ENCODE measurements around the gene PTPRM.
"Not testable (repeated sequence)": the region's sequence is repeated elsewhere in the genome, so short reads cannot be mapped to it uniquely, and the experiment has no call there.

Gene PTPRM

DNA sequence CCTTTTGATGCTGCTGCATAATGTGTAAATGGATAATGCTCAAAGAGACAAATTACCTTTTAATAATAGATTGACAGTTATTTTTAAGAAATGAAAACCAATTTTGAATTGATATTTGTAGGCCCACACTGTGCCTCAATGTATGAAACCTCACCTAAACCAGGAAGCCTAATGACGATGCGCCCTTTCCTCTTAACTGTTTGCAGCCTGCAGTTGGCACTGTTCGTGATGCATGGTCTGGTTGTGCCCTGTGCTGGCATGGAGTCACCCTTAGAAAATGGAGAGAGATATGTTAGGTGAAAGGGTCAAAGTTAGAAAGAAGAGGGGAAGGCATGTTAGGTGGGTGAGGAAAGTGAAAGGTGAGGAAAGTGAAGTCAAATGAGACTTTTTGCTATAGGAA is 390.2 kb downstream of the PTPRM start:
- no peak for DNase-seq

DNA sequence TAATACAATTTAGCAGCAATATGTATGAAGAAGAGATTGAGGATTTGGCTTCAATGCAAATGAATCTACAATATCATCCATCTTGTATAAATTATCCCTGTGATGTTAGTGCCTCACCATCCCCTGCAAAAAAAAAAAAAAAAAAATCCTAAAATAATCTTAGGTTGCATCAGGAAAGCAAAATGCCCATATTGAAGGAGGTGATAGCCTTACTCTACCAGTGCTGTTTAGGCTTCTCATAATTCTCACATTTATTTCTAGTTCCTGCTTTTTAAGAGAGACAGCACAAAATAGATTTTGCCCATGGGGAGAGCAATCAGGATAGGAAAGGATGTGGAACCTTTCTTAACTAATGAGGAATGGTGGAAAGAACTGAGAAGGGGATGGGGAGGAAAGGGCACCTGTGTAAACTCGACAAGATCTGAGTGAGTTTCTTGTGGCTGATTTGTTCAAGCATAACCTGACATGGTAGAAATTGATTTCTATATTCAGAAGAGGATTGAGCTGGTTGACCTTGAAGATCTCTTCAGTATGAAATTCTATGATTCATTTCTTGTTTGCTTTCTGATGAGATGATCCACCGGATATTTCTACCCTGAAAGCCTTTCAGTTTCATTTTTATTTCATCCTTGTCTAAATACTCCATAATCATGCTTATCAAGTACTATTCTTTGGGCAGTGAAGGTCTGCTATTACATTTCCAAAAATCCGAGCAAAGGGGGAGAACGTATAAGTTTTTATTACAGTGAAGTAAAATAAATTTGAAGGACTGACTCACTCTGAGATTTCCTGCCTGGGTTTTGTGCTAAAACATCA is 391.2 kb downstream of the PTPRM start:
- no peak for DNase-seq

DNA sequence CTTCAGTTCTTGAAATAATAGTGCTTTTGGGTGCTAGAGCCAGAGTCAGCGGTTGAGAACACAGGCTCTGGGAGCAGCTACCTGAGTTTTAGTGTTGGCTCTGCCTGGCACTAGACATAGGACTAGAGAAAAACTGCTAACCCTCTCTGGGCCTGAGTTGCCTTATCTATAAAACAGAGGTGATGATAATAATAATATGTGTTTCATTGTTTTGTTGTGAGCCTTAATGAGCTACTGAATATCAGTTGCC is 391.7 kb downstream of the PTPRM start:
- DNase-seq = no peak

DNA sequence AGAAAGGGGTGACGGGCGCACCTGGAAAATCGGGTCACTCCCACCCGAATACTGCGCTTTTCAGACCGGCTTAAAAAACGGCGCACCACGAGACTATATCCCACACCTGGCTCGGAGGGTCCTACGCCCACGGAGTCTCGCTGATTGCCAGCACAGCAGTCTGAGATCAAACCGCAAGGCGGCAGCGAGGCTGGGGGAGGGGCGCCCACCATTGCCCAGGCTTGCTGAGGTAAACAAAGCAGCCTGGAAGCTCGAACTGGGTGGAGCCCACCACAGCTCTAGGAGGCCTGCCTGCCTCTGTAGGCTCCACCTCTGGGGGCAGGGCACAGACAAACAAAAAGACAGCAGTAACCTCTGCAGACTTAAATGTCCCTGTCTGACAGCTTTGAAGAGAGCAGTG is 399.6 kb downstream of the PTPRM start:
- not testable (repeated sequence) for DNase-seq

DNA sequence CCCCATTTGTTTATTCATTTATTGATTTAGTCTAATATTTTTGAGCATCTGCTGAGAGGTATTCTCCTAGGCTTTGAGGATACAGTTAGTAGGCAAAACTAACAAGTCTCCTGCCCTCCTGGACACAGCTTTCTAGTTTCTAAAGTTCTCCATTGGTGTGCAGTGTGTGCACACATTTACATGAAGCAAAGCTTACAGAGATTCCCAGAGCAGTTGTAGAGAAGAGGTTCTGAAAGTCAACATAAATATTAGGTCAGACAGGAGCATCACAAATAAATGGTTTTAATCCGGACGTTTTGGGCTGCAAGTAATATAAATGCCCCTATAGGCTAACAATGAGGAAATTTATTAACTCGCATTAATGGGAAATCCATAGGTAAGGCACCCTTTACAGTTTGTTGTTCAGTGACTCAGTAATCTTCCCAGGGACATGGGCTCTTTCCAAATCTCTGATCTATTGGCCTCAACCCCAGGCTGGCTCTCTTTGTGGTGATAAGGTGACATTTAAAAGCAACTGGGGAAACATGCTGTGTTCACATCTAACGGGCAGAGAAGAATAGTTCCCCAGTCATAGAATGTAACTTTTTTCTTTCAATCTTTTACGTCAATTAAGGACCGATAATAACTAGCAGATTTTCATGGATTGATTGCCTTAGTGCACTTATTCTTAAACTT is 407.2 kb downstream of the PTPRM start:
- DNase-seq = no peak

DNA sequence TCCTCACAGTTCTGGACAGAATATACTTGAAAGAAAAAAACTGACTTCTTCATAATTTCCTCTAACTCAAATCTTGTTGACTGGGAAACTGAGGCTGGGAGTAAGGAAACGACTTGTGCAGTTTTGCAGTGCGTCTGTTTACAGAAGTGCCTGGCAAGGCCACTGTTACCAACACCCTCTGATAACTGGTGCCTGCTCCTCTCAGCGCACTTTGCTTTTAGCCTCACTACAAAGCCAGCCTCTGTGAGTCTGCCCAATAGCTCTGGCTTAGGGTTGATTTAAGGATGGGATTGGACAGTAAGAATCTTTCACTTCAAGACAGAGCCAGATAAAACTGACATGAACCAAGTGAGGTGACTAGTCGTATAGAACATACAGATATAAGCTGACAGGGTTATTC is 410.8 kb downstream of the PTPRM start:
- no peak for DNase-seq

DNA sequence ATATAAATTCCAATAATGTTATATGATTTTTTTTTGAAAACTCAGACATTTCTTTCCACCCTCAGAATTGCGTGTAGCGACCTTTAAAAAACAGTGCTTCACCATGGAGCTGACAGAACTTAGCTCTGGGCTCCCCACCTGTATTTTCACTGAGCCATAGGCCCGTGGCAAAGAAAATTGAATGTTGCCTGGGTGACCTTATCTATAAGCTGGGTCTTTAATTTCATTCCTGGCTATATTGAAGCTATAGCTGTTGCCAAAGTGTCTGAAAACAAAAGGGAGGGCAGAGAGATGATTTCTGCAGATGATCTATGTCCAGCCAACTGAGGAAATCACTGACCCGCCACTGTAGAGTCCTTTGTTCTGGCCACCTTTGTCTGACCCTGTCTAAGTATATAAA is 411.7 kb downstream of the PTPRM start:
- DNase-seq = no peak

DNA sequence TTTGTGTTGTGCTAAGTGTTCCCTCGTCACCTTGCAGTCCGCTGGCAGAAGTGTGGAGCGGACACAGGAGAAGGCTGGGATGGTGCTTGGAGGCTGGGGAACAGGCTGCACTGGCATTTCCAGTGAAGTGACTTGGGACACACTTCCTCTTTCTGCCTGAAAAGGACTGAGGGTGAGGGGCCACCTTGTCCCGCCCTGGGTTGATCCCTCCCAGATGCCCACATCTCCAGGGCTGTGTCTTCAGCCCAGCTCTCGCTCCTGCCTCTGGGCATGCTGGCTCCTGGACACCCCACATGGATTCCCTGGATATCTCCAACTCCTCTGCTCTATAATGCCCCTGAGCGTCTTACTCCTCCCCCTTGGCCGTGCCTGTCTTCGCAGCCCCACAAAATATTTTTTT is 412.6 kb downstream of the PTPRM start:
- DNase-seq = no peak

DNA sequence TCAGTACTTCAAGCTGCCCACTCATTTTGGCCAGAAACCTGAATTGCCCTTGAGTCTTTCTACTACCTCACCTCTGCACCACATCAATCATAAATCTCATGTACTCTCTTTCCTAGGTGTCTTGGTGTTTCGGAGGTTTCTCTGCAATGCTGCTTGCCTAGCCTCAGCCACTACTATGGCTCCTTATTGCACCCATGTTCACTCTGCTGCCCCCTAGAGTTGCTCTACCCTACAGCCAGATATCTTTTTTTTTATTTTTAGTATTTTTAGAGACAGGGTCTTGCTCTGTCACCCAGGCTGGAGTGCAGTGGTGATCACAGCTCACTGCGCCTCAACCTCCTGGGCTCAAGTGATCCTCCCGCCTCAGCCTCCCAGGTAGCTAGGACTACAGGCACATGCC is 413.0 kb downstream of the PTPRM start:
- no peak for DNase-seq

DNA sequence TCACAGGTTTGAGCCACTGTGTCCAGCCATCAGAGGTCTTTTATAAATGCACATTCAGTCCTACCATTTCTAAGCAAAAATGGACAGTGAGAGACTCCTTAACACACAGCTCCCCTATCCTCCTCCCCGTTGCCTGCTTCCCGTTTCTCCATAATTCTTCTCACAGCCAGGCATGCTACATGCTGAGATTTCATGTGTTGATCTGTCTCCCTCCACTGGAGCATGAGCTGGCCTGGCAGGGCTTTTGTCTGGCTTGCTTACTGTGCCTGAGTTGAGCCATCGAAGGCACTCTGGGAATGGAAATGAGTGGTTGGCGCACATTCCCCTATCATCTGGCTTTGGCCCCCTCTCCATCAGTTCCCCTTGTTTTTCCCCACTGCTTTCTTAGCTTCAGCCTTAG is 413.5 kb downstream of the PTPRM start:
- DNase-seq = no peak

DNA sequence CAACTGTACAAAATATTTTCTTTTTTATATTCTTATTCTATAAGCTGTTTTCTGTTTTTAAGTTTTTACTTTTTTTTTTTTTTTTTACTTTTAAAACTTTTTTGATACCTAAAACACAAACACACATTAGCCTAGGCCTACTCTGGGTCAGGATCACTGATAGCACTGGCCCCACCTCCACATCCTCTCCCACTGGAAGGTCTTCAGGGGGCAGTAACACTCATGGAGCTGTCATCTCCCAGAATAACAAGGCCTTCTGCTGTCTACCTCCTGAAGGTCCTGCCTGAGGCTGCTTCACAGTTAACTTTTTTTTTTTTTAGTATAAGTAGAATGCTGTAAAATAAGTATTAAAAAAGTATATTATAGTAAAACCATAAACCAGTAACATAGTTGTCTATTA is 415.1 kb downstream of the PTPRM start:
- no peak for DNase-seq

DNA sequence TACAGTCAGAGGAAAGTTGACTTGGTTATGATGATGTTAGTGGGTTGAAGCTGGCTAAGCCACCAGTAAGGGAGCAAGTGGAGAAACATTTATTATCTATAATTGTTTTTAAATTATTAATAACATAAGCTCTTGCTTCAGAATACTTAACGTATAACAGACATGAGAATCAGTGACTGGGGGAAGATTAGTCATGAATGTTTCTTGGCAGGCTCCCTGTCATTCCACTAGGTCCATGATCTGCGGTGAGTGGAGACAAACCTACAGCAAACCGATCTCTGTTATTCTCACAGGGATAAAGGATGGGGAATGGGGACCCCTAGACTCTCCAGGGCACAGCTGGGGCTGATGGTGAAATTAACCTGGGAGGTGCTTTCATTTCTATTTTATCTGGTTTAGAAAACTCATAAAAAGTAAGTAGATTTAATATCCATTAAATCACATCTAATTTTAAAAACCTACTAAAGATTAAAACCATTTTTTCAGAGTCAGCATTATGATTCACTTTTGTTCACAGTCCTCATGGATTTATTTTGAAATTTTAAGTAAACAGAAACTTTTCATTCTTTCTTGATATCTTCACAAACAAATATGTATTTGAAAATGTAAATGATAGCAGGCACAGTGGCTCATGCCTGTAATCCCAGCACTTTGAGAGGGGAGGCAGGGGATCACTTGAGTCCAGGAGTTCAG is 420.3 kb downstream of the PTPRM start:
- no peak for DNase-seq

DNA sequence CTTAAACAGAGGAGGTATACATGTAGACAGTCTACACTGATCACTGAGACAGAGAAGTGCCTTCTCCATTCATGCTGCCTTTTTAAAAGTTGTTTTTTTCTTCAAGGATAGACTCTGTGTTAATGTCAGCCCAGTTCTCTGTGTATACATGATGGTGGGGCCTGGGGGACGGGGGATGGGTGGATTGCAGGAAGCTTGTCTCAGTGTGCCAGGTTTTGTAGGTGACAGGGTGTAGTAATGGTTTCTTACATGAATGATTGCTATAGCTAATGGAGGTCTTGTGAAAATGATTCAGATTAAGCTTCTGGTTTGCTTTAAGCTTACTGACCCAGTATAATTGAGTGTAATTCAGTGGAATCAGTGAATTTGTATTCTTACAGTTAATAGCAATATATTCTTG is 423.6 kb downstream of the PTPRM start:
- DNase-seq = no peak

DNA sequence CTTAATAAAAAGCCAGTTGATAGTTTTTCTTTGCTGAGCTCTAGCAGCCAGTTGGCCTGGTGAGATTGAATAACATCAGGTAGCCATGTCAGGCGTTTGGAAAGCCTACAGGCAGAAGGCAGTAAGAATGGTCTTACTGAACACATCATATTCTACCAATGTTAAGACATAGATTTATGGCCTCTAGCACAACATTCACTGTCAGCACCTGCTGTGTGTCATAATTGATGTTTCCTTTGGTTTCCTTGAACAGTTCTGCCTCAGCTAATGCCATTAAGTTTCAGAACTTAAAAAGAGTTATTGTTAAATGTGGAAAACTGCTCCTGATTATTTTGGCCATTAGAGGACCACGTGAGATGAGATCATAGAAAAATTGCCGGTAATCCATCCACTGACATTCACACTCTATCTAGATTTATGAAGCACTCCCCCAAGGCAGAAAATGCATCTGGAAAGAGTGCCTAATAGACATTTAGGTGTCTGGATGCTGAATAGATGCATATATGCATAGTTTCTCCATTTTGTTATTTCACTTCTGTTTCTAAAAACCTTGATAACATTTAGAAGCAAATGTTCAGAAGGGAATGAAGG is 434.7 kb downstream of the PTPRM start:
- no peak for DNase-seq

DNA sequence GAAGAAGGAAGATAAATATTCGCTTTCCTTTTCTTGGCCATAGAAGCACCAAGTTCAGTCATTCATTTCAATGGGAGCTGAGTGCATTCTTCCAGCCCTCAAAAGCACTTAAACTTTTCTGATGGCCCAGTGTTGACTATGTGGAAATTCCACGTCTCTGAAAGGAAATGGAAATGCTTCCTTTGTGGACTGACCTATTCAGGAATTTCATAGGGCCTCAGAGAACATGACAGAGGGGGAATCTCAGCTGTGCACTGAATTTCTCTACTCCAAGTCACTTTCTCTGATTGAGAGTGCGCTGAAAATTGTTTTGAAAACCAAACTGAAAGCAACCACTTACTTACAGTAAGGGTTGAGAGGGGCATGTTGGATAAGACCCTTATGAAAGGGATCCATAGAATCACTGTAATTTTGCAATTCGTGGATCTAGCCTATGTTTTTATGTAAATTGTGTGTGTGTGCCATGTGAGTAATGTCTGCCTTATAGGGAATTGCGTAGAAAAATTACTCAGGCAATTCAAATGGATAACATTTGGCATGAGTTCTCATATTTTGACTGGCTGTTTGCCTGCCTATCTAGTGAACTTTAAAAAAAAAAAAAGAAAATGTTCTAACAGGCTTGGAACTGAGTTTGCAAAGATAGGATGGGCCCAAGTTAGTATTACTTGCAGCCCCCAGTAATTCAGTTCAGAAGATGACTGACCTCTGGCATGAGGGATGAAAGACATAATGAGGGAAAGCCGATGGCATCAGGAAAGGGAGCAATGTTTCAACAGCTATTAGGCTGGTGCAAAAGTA is 437.0 kb downstream of the PTPRM start:
- DNase-seq = no peak

DNA sequence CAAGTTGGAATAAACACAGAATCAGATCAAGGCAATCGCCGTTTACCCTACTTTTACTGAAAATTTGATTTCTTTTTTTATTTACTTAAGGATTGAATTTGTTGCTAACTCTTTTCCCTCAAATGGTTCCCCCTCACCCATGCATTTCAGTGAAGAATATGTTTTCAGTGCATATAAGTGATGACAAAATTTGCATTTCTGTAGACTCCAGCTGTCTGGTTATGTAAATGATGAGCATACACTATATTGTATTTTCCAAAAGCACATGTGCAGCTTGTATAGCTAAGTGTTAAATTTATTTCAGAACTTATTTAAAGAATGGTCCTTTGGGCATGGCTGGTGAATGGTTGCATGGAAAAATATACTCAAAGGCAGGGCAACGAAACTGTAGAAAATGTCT is 437.7 kb downstream of the PTPRM start:
- no peak for DNase-seq

DNA sequence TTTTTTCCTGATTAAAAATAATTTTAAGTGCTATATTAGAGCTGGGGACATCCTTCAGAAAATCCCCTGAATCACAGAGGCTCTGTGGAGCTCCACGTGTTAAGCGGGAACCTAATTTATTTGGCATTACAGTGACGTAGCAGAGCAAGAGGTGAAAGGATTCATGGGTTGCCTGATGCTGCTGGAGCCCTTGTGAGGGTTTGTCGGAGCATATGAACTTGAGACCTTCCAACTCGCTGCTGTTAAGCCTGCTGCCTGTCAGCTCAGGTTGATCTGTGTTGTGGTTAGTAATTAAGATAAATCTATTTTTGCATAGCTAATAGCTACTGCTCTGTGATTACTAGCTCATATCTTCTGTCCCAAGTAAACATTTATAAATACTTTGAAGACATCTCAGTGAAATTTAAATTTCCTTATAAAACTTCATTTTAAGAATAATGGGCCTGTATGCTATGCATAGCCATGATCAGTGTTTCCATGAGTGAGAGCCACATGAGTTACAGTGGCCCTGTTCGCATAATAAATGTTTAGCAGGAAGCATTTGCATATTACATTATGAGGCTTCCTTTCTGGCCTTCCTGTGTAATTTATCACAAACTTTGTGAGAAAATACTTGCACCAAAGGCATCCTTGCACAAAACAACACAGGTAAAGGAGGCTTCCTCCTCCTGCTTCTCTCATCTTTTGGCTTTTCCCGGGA is 438.9 kb downstream of the PTPRM start:
- DNase-seq = no peak

DNA sequence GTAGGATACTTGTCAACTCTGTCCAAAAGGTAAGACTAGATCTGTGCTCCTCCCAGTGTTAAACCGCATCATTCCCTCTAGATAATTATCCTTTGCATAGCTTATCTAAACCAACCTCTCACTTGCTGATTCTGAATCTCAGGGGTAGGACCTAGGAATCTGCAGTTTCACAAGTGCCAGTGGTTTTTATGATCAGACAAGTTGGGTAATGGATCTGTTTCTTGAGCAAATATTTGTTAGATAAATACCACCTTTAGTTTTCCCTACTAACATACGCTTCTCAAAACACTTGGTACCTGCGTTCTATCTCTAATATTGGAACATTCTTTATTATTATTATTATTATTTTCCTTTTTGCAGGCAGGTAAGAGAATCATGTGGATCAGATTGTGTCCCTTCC is 439.9 kb downstream of the PTPRM start:
- DNase-seq = no peak

DNA sequence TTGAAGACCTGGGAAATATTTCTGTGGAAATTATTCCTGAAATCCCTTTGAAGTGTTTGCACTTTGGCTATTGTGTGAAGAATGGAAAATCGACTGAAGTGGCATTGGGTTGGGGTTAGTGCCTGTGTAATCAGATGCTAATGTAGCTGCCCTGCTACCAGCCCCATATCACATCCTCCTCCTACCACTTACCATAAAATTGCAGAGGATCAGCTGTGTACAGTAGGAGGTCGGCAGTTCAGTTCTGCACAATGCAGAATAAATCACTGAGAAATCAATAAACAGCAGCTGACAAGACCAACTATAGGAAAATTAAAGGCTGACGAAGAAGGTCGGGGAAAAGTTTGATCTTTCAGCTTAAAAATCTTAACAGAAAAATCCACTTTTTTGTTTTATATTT is 440.9 kb downstream of the PTPRM start:
- no peak for DNase-seq

DNA sequence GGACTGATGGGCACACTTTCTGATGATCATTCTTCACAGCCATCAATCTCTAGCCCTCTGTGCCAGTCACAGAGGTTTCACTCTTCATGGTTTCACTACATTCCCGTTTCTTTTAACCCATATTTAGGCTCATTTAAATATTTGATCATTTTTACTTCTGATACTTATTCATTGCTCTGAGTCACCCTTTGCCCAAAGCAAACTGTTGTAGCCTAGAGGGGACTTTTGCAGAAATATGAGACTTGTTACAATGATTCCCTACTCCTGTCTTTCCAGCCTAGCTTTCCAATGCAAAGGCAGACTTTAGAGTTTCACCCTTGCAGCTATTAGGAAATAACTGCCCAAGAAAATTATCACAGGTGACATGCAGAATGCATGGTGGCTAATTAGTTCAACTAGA is 444.2 kb downstream of the PTPRM start:
- DNase-seq = no peak

DNA sequence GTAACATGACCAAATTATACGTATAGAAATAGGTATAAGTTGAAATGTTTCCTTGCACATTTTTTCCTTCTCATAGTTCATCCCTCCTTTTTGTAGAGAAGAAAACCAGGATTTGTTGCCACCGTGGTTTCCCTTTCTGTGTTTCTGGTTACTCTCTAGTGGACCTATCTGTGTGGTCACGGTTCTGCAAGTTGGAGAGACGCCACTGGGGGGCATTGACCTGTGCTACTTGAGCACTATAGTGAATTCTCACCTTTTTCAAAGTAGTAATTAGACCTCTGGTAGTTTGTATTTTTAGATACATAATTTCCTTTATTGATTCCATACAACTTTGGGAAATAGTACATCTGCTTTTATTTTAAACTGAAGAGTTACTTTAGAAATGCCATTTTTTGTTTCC is 444.8 kb downstream of the PTPRM start:
- peak; percentile 25 for DNase-seq

DNA sequence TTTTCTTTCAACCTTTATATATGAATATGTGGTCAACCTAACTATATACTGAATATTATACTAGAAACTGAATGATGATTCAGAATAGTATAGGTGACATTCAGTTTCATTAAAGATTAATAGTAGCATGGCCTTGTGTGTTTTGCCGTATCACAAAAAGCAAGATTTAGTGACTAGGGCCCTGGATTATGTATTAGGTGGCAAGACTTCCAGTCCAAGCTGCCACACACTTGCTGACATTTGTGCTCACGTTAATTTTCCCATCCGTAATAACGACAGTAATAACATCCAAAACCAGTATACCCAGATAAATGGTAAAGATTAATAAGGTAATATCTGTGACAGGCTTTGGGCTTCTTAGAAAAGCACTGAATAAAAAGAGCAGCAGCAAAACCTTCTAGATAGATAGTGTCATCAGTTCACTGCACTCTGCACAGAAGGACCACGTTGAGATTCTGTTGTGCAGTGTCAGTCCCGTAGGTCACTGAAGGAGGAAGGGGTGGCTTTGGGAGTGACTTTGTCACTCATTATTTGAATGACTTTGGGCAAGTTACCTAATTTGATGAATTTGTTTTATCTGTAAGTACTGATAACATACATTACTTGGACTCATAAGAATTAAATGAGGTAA is 451.7 kb downstream of the PTPRM start:
- no peak for DNase-seq
